GM12875 (cell line): ENCODE measurements around the gene SMOC1.

Experiments
- H3K4me3 ChIP-seq: one replicate; pipeline ENCODE4 v1.5.1; 2011; ENCODE audit warnings: low read depth, low read length, control low read depth
- CTCF ChIP-seq: IDR thresholded peaks from 2 replicates; pipeline ENCODE4 v1.5.1; 2011; ENCODE audit warnings: low read depth, mild to moderate bottlenecking, control low read depth, inconsistent platforms, low read length, moderate library complexity, borderline replicate concordance; ENCODE audit not compliant: insufficient read depth

SMOC1 gene

GRCh38 chr14:69910871-69911270 is 31.7 kb downstream of the SMOC1 start:
- TF ChIP-seq CTCF = no peak
- H3K4me3 ChIP-seq = no peak overlapping the region

GRCh38 chr14:69913686-69914085 is 34.5 kb downstream of the SMOC1 start:
- no peak for TF ChIP-seq CTCF
- H3K4me3 ChIP-seq = no peak overlapping the region

- no peak overlapping the region for H3K4me3 ChIP-seq
- no peak for TF ChIP-seq CTCF
Measured at GRCh38 chr14:69916396-69916795, 37.2 kb downstream of the SMOC1 start.

GRCh38 chr14:69917287-69917686 is 38.1 kb downstream of the SMOC1 start:
- H3K4me3 ChIP-seq = no peak overlapping the region
- no peak for TF ChIP-seq CTCF

- no peak for TF ChIP-seq CTCF
- no peak overlapping the region for H3K4me3 ChIP-seq
Measured at GRCh38 chr14:69919815-69920214, 40.6 kb downstream of the SMOC1 start.

GRCh38 chr14:69921052-69921451 is 41.8 kb downstream of the SMOC1 start:
- TF ChIP-seq CTCF = no peak
- no peak overlapping the region for H3K4me3 ChIP-seq

- no peak for TF ChIP-seq CTCF
Measured at GRCh38 chr14:69922198-69922597, 43.0 kb downstream of the SMOC1 start.

More at GRCh38 chr14:69922198-69922597, 43.0 kb downstream of the SMOC1 start:
- no peak overlapping the region for H3K4me3 ChIP-seq
